ENCODE data around the gene STXBP5L.

GRCh38 chr3:120983321-120983665 is 75.3 kb downstream of the STXBP5L start:
- TF ChIP-seq CTCF (IDR thresholded peaks at IDR 0.05) (no peak), EP300 (IDR thresholded peaks at IDR 0.05) (no peak)

All from ovary (tissue), 3 donors.